A549 (cell line): ENCODE data around the gene TGM3.

Experiments
- CBX2 ChIP-seq: fragments of 200-600 bp; sonication (generic); IDR thresholded peaks from 2 replicates; pipeline ENCODE4 v1.6.1; 2016; ENCODE audit warnings: low read depth, mild to moderate bottlenecking, borderline replicate concordance
- FOSL2 ChIP-seq, 2 experiments: fragments of 450-650 bp in 1 of 2; fragments of >200 bp in 1 of 2; sonication (Bioruptor Twin) in 1 of 2; formaldehyde crosslinking; IDR thresholded peaks; 2 replicates each; pipeline versions ENCODE4 v1.5.0 to v1.6.1; 2016 to 2020; ENCODE audit warnings: mild to moderate bottlenecking in 1 of 2, moderate library complexity in 1 of 2
- KDM5A ChIP-seq: fragments of 200-600 bp; sonication (generic); IDR thresholded peaks from 2 replicates; pipeline ENCODE4 v1.6.1; 2016; ENCODE audit warnings: antibody characterized with exemption, mild to moderate bottlenecking
- POLR2A ChIP-seq: IDR thresholded peaks from 2 replicates; pipeline ENCODE4 v1.6.1; 2012; ENCODE audit warnings: mild to moderate bottlenecking, low read length
- USF2 ChIP-seq: fragments of 450-650 bp; IDR thresholded peaks from 2 replicates; pipeline ENCODE4 v1.6.1; 2014; ENCODE audit warnings: antibody characterized with exemption
- TF ChIP-seq, protein P1 (sequence below): fragments of >200 bp; sonication (Bioruptor Twin); formaldehyde crosslinking; IDR thresholded peaks from 3 replicates; pipeline ENCODE4 v1.5.1; 2016

GRCh38 chr20:2349801-2350200 is 54.0 kb downstream of the TGM3 start:
- TF ChIP-seq CBX2: no peak
- no peak for TF ChIP-seq KDM5A
- no peak for TF ChIP-seq POLR2A
- TF ChIP-seq, protein P1, sequence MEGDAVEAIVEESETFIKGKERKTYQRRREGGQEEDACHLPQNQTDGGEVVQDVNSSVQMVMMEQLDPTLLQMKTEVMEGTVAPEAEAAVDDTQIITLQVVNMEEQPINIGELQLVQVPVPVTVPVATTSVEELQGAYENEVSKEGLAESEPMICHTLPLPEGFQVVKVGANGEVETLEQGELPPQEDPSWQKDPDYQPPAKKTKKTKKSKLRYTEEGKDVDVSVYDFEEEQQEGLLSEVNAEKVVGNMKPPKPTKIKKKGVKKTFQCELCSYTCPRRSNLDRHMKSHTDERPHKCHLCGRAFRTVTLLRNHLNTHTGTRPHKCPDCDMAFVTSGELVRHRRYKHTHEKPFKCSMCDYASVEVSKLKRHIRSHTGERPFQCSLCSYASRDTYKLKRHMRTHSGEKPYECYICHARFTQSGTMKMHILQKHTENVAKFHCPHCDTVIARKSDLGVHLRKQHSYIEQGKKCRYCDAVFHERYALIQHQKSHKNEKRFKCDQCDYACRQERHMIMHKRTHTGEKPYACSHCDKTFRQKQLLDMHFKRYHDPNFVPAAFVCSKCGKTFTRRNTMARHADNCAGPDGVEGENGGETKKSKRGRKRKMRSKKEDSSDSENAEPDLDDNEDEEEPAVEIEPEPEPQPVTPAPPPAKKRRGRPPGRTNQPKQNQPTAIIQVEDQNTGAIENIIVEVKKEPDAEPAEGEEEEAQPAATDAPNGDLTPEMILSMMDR: no peak
- no peak for TF ChIP-seq FOSL2 (IDR thresholded peaks at IDR 0.05)
- TF ChIP-seq FOSL2 (CRISPR knock-in tag; IDR thresholded peaks at IDR 0.05): no peak
- TF ChIP-seq USF2: no peak
